Lower lobe of right lung (tissue), 2 donors: ENCODE results near the gene ALS2CL. TPM values are rescaled to one million over a fixed set of nuclear protein-coding genes. Genes with fewer than 3 reads are reported as not detected.

ENCODE experiments used
- ATAC-seq, 2 donors: fragments of 200-7000 bp; cut with Tn5 transposase; one replicate each; pipeline ENCODE4 v1.9.1; 2020 to 2022; ENCODE audit warnings: mild to moderate bottlenecking in 2 of 2, moderate library complexity in 2 of 2
- DNase-seq: peaks from one replicate; pipeline ENCODE4 v3.0.0-alpha.2; 2020
- H3K27ac ChIP-seq: fragments of 200-600 bp; one replicate; pipeline ENCODE4 v1.8.0; 2022
- H3K27me3 ChIP-seq: fragments of 200-600 bp; one replicate; pipeline ENCODE4 v1.8.0; 2022; ENCODE audit warnings: low read depth
- H3K36me3 ChIP-seq: fragments of 200-600 bp; one replicate; pipeline ENCODE4 v1.8.0; 2022; ENCODE audit warnings: mild to moderate bottlenecking
- H3K4me1 ChIP-seq: fragments of 200-600 bp; one replicate; pipeline ENCODE4 v1.8.0; 2022
- H3K4me3 ChIP-seq: fragments of 200-600 bp; one replicate; pipeline ENCODE4 v1.8.0; 2022; ENCODE audit warnings: mild to moderate bottlenecking
- H3K9me3 ChIP-seq: fragments of 200-600 bp; one replicate; pipeline ENCODE4 v1.8.0; 2022
- CTCF ChIP-seq: fragments of 200-600 bp; IDR thresholded peaks from one replicate; pipeline ENCODE4 v1.8.0; 2022; ENCODE audit warnings: antibody characterized with exemption, mild to moderate bottlenecking
- intact Hi-C: fragments of 100-400 bp; cut with DNase I; formaldehyde crosslinking; loops from one replicate; pipeline ENCODE4 v1.11.0; 2022
- total RNA-seq: library from RNA; stranded (reverse); fragmentation: NEBNext Ultra II Directional; extraction: Animal tissue kit (Norgen Biotek cat#: 25700); gene quantifications from one replicate; pipeline ENCODE4 v1.2.1, GENCODE V29; 2021
- donor health status: DM: no; HTN: yes; CAD: no; lungs with severe emphysema.

ALS2CL gene
- total RNA-seq, 1 donor from 2014 or later: 59.7 TPM

GRCh38 chr3:46677411-46677726 is 16.1 kb downstream of the ALS2CL start:
- intact Hi-C loops: no loop called here
- peaks cover 65% of the 10 kb centered on the region for H3K36me3 ChIP-seq
- no peak overlapping the region for H3K4me3 ChIP-seq
- H3K4me1 ChIP-seq: no peaks in the 10 kb centered on the region
- TF ChIP-seq CTCF: no peak
- H3K27ac ChIP-seq: no peak overlapping the region
- DNase-seq: no peak
- ATAC-seq: peak in 1 of 2 donors; percentile 23
- H3K27me3 ChIP-seq: no peaks in the 10 kb centered on the region
- no peaks in the 10 kb centered on the region for H3K9me3 ChIP-seq

DNA sequence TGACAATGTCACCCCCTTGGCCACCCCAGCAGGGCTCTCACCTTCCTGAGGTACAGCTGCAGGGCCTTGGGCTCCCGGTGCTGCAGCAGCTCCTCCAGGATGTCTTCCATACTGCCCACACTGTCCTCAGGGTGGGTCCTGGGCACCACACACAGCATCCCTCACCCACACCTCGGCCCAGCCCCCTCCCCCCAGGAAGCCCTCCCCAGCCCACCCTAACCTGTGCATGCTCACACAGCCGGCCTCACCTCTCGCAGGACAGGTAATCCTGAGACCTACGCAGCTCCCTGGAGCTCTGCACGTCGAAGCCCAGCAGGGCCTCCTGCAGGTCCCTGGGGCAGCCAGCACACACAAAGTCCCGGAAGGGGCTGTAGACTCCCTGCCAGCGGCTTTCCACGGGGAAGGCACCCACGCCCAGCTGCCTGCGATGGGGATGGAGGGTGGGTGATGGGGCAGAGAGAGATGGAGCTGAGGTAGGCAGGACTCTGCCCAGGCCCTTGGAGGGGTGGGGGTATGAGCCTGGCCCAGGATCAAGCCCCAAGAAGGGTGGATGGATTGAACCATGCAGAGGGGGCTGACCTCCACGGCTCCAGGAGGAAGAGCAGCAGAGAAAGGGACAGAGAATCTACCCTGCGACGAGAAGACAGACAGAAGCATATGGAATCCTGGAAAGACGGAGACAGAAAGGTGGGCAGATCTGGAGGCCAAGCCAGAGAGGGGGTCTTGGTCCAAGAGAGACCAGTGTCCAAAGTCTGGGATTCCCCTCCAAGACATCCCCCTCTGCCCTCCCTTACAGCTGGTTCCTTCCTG is 16.7 kb downstream of the ALS2CL start:
- Histone ChIP-seq H3K27ac (no peak overlapping the region), H3K36me3 (peaks cover 64% of the 10 kb centered on the region), H3K27me3 (no peaks in the 10 kb centered on the region), H3K4me1 (no peaks in the 10 kb centered on the region), H3K9me3 (no peaks in the 10 kb centered on the region), H3K4me3 (no peak overlapping the region)
- no peak for TF ChIP-seq CTCF
- ATAC-seq (no peak), DNase-seq (no peak)
- intact Hi-C loops: no loop called here

DNA sequence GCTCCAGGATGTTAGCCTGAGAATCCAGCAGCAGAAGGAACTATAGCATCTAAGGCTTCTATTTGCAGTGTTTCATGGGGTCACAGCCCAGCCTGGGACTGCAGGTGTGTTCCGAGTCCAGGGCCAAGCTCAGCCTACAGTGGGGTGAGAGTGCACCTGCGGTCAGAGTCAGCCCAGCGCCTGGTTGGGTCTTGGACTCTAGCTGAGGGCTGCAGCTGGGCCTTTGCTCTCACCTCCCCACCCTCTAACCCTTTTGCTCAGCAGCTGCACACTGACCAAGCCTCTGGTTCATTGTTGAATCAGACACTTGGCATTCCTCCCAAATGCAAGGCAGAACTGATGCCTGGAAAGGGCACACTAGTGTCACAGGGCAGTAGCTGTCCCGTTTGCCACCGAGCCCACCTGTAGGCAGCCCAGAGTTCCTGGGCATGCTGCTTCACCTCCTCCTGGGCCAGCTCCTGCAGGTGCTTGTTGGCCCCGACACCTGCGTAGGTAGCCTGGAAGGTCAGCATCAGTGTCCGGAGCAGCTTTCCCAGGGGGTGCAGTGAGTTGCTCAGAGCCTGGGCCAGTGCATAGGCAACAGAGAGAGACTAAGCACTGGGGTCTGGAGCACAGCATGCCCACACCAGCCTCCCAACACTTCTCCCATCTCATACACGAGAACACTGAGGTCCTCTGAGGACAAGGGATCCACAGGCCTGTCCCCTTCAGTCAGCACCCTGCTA is 17.5 kb downstream of the ALS2CL start:
- Histone ChIP-seq H3K36me3 (peaks cover 65% of the 10 kb centered on the region), H3K27ac (no peak overlapping the region)

GRCh38 chr3:46675426-46675825 is 18.1 kb downstream of the ALS2CL start:
- H3K27ac ChIP-seq: no peak overlapping the region
- intact Hi-C loops: no loop called here
- DNase-seq (peak; percentile 14), ATAC-seq (no peak)
- H3K4me1 ChIP-seq: no peaks in the 10 kb centered on the region
- H3K36me3 ChIP-seq: peaks cover 60% of the 10 kb centered on the region
- H3K9me3 ChIP-seq: no peaks in the 10 kb centered on the region
- TF ChIP-seq CTCF: no peak
- H3K4me3 ChIP-seq: no peak overlapping the region
- H3K27me3 ChIP-seq: no peaks in the 10 kb centered on the region

More for the DNA sequence above, 17.5 kb downstream of the ALS2CL start:
- H3K27me3 ChIP-seq: no peaks in the 10 kb centered on the region
- intact Hi-C loops: no loop called here
- peak; percentile 36 for DNase-seq
- no peak for ATAC-seq
- no peaks in the 10 kb centered on the region for H3K9me3 ChIP-seq
- no peaks in the 10 kb centered on the region for H3K4me1 ChIP-seq
- TF ChIP-seq CTCF: no peak
- no peak overlapping the region for H3K4me3 ChIP-seq

- Histone ChIP-seq H3K4me3 (no peak overlapping the region), H3K27ac (no peak overlapping the region), H3K9me3 (no peaks in the 10 kb centered on the region), H3K27me3 (no peaks in the 10 kb centered on the region), H3K36me3 (peaks cover 51% of the 10 kb centered on the region), H3K4me1 (no peaks in the 10 kb centered on the region)
- DNase-seq (peak; percentile 26), ATAC-seq (no peak)
- intact Hi-C loops: no loop called here
- no peak for TF ChIP-seq CTCF
Observed at GRCh38 chr3:46674031-46674845, 19.2 kb downstream of the ALS2CL start.
